GM12872 (cell line): ENCODE data around the gene ANKRD39.

Experiments used
- CTCF ChIP-seq: IDR thresholded peaks from 3 replicates; pipeline ENCODE4 v1.5.1; 2011; ENCODE audit warnings: low read depth, mild to moderate bottlenecking, low read length, moderate library complexity; ENCODE audit not compliant: insufficient read depth

ANKRD39 gene

GRCh38 chr2:96878796-96879544 lies 21.2 kb upstream of the ANKRD39 start:
- no peak for TF ChIP-seq CTCF

DNA sequence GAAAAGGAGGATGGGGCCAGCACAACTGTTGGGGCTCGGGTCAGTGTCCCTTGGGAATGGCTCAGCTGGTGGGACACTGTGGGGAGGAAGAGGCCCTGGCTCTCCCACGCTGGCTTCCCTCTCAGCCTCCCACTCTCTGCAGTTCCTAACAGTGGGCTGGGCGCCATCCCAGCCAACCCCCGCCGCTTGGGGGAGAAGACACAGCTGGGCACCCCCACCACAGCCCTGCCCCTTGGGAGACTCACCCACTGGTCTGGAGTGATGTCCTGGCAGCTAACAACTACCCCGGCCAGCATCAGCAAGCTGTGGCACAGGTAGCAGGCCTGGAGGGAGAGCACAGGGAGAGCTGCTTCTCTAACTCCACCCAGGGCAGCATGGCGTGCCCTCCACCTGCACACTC lies 20.4 kb upstream of the ANKRD39 start:
- TF ChIP-seq CTCF = no peak

DNA sequence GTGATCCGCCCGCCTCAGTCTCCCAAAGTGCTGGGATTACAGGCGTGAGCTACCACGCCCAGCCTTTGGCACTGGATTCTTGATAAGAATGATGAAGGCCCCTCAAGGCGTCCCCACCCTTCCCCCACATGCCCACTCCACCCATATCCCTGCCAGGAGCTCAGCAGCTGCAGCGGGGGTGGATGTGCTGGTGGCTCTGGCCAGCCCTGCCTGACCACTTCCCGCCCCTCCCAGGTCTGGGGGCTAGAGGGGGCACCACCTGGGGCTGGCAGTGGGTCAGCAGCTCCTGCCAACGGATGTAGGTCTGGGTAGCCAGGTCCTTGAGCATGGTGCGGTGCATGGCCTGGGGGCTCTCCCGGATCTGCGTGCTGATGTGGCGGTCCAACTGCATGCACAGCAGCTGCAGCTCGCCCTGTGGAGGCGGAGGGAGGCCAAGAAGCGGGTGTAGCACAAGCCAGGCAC lies 19.8 kb upstream of the ANKRD39 start:
- no peak for TF ChIP-seq CTCF

- TF ChIP-seq CTCF = no peak
Observed at GRCh38 chr2:96877042-96877451, 19.2 kb upstream of the ANKRD39 start.

- no peak for TF ChIP-seq CTCF
Observed at GRCh38 chr2:96876269-96877041, 18.6 kb upstream of the ANKRD39 start.

- no peak for TF ChIP-seq CTCF
Observed at GRCh38 chr2:96875498-96876268, 17.9 kb upstream of the ANKRD39 start.
